ENCODE results near the gene ADAM30.
"Not testable (repeated sequence)": the region's sequence is repeated elsewhere in the genome, so short reads cannot be mapped to it uniquely, and the experiment has no call there.

GRCh38 chr1:119844206-119844605, 52.1 kb downstream of the ADAM30 start:
- not testable (repeated sequence) for TF ChIP-seq EP300, CTCF (IDR thresholded peaks at IDR 0.05)

Measured in suprapubic skin (tissue), 3 donors.